Panc1 (cell line): ENCODE data around the gene KCNT1. TPM values are rescaled to one million over a fixed set of nuclear protein-coding genes. Genes with fewer than 3 reads are reported as not detected.

Source experiments
- ATAC-seq: fragments of 200-7000 bp; cut with Tn5 transposase; 2 replicates; pipeline ENCODE4 v1.9.1; 2020; ENCODE audit warnings: mild to moderate bottlenecking, moderate library complexity
- BruUV-seq: library from RNA; stranded (reverse); fragments of 400-500 nt; replicated peaks from 2 replicates; lab custom pipeline; 2021; lab: Mats Ljungman, UMichigan
- CTCF ChIA-PET: fragments of 300-600 bp; sonication (Branson Sonifier 250); formaldehyde crosslinking; loops from one replicate; lab custom pipeline; 2022; ENCODE audit warnings: antibody characterized with exemption; lab: Charles Lee
- POLR2A ChIA-PET: fragments of 300-600 bp; sonication (Branson Sonifier 250); formaldehyde crosslinking; loops from one replicate; lab custom pipeline; 2022; ENCODE audit warnings: antibody characterized with exemption; lab: Charles Lee
- DNase-seq: peaks from one replicate; pipeline ENCODE4 v3.0.0-alpha.2; 2010; ENCODE audit warnings: low read depth, low spot score
- H3K27ac ChIP-seq: 2 replicates; pipeline ENCODE4 v1.5.1; 2011; ENCODE audit warnings: mild to moderate bottlenecking, low read length, inconsistent platforms
- H3K27me3 ChIP-seq: fragments of 200-500 bp; sonication (Bioruptor generic); 2 replicates; pipeline ENCODE4 v1.6.0; 2014; ENCODE audit warnings: low read length, inconsistent platforms; ENCODE audit not compliant: control insufficient read depth, insufficient read depth
- H3K36me3 ChIP-seq: fragments of 200-500 bp; sonication (Bioruptor generic); 2 replicates; pipeline ENCODE4 v1.5.1; 2014; ENCODE audit warnings: inconsistent platforms, mild to moderate bottlenecking, low read length, moderate library complexity; ENCODE audit not compliant: control insufficient read depth, insufficient read depth
- H3K4me1 ChIP-seq: 2 replicates; pipeline ENCODE4 v1.5.1; 2011; ENCODE audit warnings: inconsistent platforms, mild to moderate bottlenecking, low read length, moderate library complexity; ENCODE audit not compliant: control insufficient read depth, insufficient read depth
- H3K4me3 ChIP-seq, 2 experiments: 2 replicates each; pipeline ENCODE4 v1.5.1; 2011 to 2012; ENCODE audit warnings: low read depth in 2 of 2, low read length in 2 of 2, mild to moderate bottlenecking in 2 of 2, inconsistent platforms in 1 of 2, moderate library complexity in 1 of 2
- H3K9me3 ChIP-seq: fragments of 200-500 bp; sonication (Bioruptor generic); 2 replicates; pipeline ENCODE4 v1.5.1; 2014; ENCODE audit warnings: low read depth, mild to moderate bottlenecking, inconsistent platforms, low read length, moderate library complexity; ENCODE audit not compliant: control insufficient read depth, insufficient read depth
- POLR2AphosphoS5 ChIP-seq: IDR thresholded peaks from 2 replicates; pipeline ENCODE4 v1.6.1; 2012; ENCODE audit warnings: mild to moderate bottlenecking, low read depth, low read length, moderate library complexity
- SIN3A ChIP-seq: IDR thresholded peaks from 2 replicates; pipeline ENCODE4 v1.6.1; 2012; ENCODE audit warnings: low read depth, mild to moderate bottlenecking, low read length, moderate library complexity, borderline replicate concordance; ENCODE audit not compliant: insufficient read depth
- TCF7L2 ChIP-seq: IDR thresholded peaks from 2 replicates; pipeline ENCODE4 v1.6.1; 2011; ENCODE audit warnings: mild to moderate bottlenecking, low read depth, low read length, inconsistent platforms
- in situ Hi-C: cut with HindIII; loops from 2 replicates; pipeline ENCODE4 v1.10.0; 2016; ENCODE audit warnings: low sequenced_read_pairs, low pct_unique_long_range_greater_than_20kb
- intact Hi-C: fragments of 100-400 bp; cut with micrococcal nuclease; formaldehyde crosslinking; loops from one replicate; pipeline ENCODE4 v1.10.0; 2022; ENCODE audit not compliant: unreplicated experiment
- total RNA-seq: library from RNA; stranded (reverse); gene quantifications from one replicate; pipeline ENCODE4 v1.2.1, GENCODE V29; 2021; ENCODE audit not compliant: unreplicated experiment
- TF ChIP-seq, protein P1 (sequence below), 2 experiments: IDR thresholded peaks; 2 replicates each; pipeline ENCODE4 v1.6.1; 2011 to 2012; ENCODE audit warnings: low read depth in 2 of 2, control low read depth in 1 of 2, low read length in 1 of 2, mild to moderate bottlenecking in 1 of 2, moderate library complexity in 1 of 2; ENCODE audit not compliant: insufficient read depth in 1 of 2
- TF ChIP-seq, protein P2 (sequence below): fragments of 450-650 bp; IDR thresholded peaks from 2 replicates; pipeline ENCODE4 v1.5.1; 2017; ENCODE audit warnings: mild to moderate bottlenecking

KCNT1 gene
- total RNA-seq, 1 experiment from 2014 or later = not detected

DNA sequence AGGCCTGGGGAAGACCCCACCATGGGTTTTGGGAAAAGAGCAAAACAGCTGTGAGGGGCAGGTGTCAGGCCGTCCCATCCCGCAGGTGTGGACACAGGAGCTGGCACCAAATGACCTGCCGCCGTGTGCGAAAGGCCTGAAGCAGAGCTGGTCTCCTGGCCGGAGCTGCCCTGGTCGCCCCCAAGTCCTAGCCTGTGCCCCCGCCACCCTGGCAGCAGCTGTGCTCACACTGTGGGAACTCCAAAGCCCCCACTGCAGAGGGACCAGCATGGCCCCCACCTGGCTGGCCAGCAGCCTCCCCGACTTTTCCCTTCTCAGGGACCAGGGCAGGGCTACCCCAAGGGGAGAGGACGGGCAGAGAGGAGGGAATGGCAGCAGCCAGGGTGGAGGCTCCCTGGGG is 88.4 kb downstream of the KCNT1 start:
- H3K4me1 ChIP-seq = no peaks in the 10 kb centered on the region
- intact Hi-C loops (no loop called here), in situ Hi-C loops (no loop called here)
- no TSS peak for BruUV-seq
- H3K4me3 ChIP-seq = no peak overlapping the region
- no peak overlapping the region for H3K27ac ChIP-seq
- H3K27me3 ChIP-seq = no peaks in the 10 kb centered on the region
- POLR2A ChIA-PET = no interaction called here
- DNase-seq (no peak), ATAC-seq (no peak)
- H3K36me3 ChIP-seq = no peaks in the 10 kb centered on the region
- TF ChIP-seq, protein P1, sequence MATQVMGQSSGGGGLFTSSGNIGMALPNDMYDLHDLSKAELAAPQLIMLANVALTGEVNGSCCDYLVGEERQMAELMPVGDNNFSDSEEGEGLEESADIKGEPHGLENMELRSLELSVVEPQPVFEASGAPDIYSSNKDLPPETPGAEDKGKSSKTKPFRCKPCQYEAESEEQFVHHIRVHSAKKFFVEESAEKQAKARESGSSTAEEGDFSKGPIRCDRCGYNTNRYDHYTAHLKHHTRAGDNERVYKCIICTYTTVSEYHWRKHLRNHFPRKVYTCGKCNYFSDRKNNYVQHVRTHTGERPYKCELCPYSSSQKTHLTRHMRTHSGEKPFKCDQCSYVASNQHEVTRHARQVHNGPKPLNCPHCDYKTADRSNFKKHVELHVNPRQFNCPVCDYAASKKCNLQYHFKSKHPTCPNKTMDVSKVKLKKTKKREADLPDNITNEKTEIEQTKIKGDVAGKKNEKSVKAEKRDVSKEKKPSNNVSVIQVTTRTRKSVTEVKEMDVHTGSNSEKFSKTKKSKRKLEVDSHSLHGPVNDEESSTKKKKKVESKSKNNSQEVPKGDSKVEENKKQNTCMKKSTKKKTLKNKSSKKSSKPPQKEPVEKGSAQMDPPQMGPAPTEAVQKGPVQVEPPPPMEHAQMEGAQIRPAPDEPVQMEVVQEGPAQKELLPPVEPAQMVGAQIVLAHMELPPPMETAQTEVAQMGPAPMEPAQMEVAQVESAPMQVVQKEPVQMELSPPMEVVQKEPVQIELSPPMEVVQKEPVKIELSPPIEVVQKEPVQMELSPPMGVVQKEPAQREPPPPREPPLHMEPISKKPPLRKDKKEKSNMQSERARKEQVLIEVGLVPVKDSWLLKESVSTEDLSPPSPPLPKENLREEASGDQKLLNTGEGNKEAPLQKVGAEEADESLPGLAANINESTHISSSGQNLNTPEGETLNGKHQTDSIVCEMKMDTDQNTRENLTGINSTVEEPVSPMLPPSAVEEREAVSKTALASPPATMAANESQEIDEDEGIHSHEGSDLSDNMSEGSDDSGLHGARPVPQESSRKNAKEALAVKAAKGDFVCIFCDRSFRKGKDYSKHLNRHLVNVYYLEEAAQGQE (IDR thresholded peaks at IDR 0.05; ENCODE audit: insufficient read depth in 1 of 2, low read depth in 2 of 2, low read length in 1 of 2) = no peak
- TF ChIP-seq, protein P2, sequence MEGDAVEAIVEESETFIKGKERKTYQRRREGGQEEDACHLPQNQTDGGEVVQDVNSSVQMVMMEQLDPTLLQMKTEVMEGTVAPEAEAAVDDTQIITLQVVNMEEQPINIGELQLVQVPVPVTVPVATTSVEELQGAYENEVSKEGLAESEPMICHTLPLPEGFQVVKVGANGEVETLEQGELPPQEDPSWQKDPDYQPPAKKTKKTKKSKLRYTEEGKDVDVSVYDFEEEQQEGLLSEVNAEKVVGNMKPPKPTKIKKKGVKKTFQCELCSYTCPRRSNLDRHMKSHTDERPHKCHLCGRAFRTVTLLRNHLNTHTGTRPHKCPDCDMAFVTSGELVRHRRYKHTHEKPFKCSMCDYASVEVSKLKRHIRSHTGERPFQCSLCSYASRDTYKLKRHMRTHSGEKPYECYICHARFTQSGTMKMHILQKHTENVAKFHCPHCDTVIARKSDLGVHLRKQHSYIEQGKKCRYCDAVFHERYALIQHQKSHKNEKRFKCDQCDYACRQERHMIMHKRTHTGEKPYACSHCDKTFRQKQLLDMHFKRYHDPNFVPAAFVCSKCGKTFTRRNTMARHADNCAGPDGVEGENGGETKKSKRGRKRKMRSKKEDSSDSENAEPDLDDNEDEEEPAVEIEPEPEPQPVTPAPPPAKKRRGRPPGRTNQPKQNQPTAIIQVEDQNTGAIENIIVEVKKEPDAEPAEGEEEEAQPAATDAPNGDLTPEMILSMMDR = no peak
- TF ChIP-seq TCF7L2 (no peak), SIN3A (no peak), POLR2AphosphoS5 (no peak)
- no peaks in the 10 kb centered on the region for H3K9me3 ChIP-seq
- CTCF ChIA-PET = no interaction called here

DNA sequence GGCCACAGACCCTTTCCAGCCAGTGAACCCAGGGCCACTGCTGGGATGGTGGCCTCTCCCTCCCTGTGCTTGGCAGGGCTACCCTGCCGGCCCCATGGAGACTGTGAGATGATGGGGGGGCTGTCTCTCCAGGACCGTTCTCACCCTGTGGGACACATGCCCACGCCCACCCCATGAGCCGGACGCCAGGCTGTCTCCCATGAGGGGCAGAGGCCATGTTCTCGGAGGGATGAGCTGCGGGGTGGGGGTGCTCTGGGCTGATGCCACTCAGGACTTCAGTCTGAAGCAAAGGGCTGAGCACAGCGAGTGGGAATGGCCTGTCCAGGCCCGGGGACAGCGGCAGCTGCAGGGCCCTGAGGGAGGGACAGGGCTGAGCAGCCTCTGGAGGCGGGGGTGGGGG is 88.9 kb downstream of the KCNT1 start:
- Histone ChIP-seq H3K27ac (no peak overlapping the region), H3K36me3 (no peaks in the 10 kb centered on the region), H3K9me3 (no peaks in the 10 kb centered on the region), H3K4me1 (no peaks in the 10 kb centered on the region), H3K27me3 (no peaks in the 10 kb centered on the region), H3K4me3 (no peak overlapping the region)
- intact Hi-C loops (no loop called here), in situ Hi-C loops (no loop called here)
- POLR2A ChIA-PET = no interaction called here
- TF ChIP-seq, protein P2 = no peak
- TF ChIP-seq, protein P1 (IDR thresholded peaks at IDR 0.05; ENCODE audit: insufficient read depth in 1 of 2, low read depth in 2 of 2, low read length in 1 of 2) = no peak
- TF ChIP-seq POLR2AphosphoS5 (no peak), SIN3A (no peak), TCF7L2 (no peak)
- ATAC-seq (no peak), DNase-seq (no peak)
- CTCF ChIA-PET = no interaction called here
- BruUV-seq = no TSS peak
